ENCODE data around the gene MCM5. TPM values are rescaled to one million over a fixed set of nuclear protein-coding genes. Genes with fewer than 3 reads are reported as not detected.

The MCM5 gene
- total and polyA plus RNA-seq, 2 of the 13 experiments (the other 11 are each of a cell fraction or from before 2014, with no cell fraction given), result 40.2 to 93.5 TPM

GRCh38 chr22:35467681-35468434 lies 67.9 kb downstream of the MCM5 start (continued):
- TF ChIP-seq ZNF691 (CRISPR knock-in tag; IDR thresholded peaks at IDR 0.05; ENCODE audit: borderline replicate concordance, low read depth) (peak; percentile 96), TARDBP (CRISPR knock-in tag; IDR thresholded peaks at IDR 0.05) (no peak), ZBTB7A (CRISPR knock-in tag; IDR thresholded peaks at IDR 0.05) (no peak), SAFB2 (CRISPR knock-in tag; IDR thresholded peaks at IDR 0.05; ENCODE audit: borderline replicate concordance, low read depth) (no peak), ZNF101 (CRISPR knock-in tag; IDR thresholded peaks at IDR 0.05; ENCODE audit: borderline replicate concordance, low read depth) (no peak), ZNF687 (CRISPR knock-in tag; IDR thresholded peaks at IDR 0.05) (peak; percentile 61), ZNF263 (CRISPR knock-in tag; IDR thresholded peaks at IDR 0.05) (peak; percentile 93)

Measured in HepG2 (cell line).